B cell (primary cell): ENCODE measurements around the gene BTAF1. TPM values are rescaled to one million over a fixed set of nuclear protein-coding genes. Genes with fewer than 3 reads are reported as not detected.
"Not testable (repeated sequence)": the region's sequence is repeated elsewhere in the genome, so short reads cannot be mapped to it uniquely, and the experiment has no call there.

ENCODE experiments used
- ATAC-seq: fragments of 200-7000 bp; cut with Tn5 transposase; one replicate; pipeline ENCODE4 v1.10.0; 2021; ENCODE audit warnings: low read depth, mild to moderate bottlenecking, moderate number of reproducible peaks, moderate library complexity
- CTCF ChIA-PET: fragments of 350-600 bp; sonication (Branson Sonifier 250); formaldehyde crosslinking; loops from one replicate; lab custom pipeline; 2021; ENCODE audit warnings: antibody characterized with exemption, inconsistent platforms; lab: Charles Lee
- POLR2A ChIA-PET: fragments of 350-600 bp; sonication (Branson Sonifier 250); formaldehyde crosslinking; loops from one replicate; lab custom pipeline; 2021; ENCODE audit warnings: antibody characterized with exemption; lab: Charles Lee
- DNase-seq: peaks from one replicate; pipeline ENCODE4 v3.0.0; 2013
- H2AFZ ChIP-seq: 2 replicates; pipeline ENCODE4 v1.6.1; 2012; ENCODE audit warnings: mild to moderate bottlenecking, low read depth, low read length; ENCODE audit not compliant: insufficient read depth, poor library complexity, severe bottlenecking
- H3K27ac ChIP-seq, 2 donors: 1 replicate in 1 of 2; 2 replicates in 1 of 2; pipeline ENCODE4 v1.5.1; 2012 to 2013; ENCODE audit warnings: low read length in 2 of 2, mild to moderate bottlenecking in 2 of 2, moderate library complexity in 1 of 2
- H3K27me3 ChIP-seq, 4 experiments: fragments of 200-600 bp in 1 of 4; sonication (generic) in 1 of 4; replicated peaks in 1 of 4; 1 replicate in 2 of 4; 2 replicates in 2 of 4; pipeline versions ENCODE4 v1.6.1 to v1.7.0; 2013 to 2016; ENCODE audit warnings: low read length in 3 of 4, mild to moderate bottlenecking in 2 of 4, mixed read lengths in 1 of 4, moderate library complexity in 1 of 4; ENCODE audit not compliant: insufficient read depth in 4 of 4, control insufficient read depth in 3 of 4; ENCODE audit errors: control extremely low read depth in 1 of 4
- H3K36me3 ChIP-seq, 2 experiments: replicated peaks in 1 of 2; 1 replicate in 1 of 2; 2 replicates in 1 of 2; pipeline versions ENCODE4 v1.6.1 to v1.7.1; 2013; ENCODE audit warnings: low read length in 1 of 2; ENCODE audit not compliant: insufficient read depth in 2 of 2, control insufficient read depth in 1 of 2; ENCODE audit errors: control extremely low read depth in 1 of 2, extremely low read depth in 1 of 2
- H3K4me1 ChIP-seq, 2 donors: fragments of 200-600 bp in 1 of 2; sonication (generic) in 1 of 2; 1 replicate in 1 of 2; 2 replicates in 1 of 2; pipeline versions ENCODE4 v1.5.1 to v1.6.1; 2013 to 2017; ENCODE audit warnings: low read length in 2 of 2; ENCODE audit not compliant: control insufficient read depth in 2 of 2, insufficient read depth in 2 of 2
- H3K4me2 ChIP-seq: replicated peaks from 2 replicates; pipeline ENCODE3; 2012; ENCODE audit warnings: mild to moderate bottlenecking, low read depth, low read length; ENCODE audit not compliant: poor library complexity, severe bottlenecking
- H3K4me3 ChIP-seq, 5 experiments: fragments of 200-600 bp in 1 of 5; sonication (generic) in 1 of 5; 1 replicate in 3 of 5; 2 replicates in 2 of 5; pipeline versions ENCODE4 v1.5.1 to v1.7.0; 2011 to 2016; ENCODE audit warnings: low read length in 4 of 5, mild to moderate bottlenecking in 4 of 5, low read depth in 2 of 5, control low read depth in 1 of 5, moderate library complexity in 1 of 5; ENCODE audit not compliant: insufficient read depth in 1 of 5; ENCODE audit errors: control extremely low read depth in 1 of 5, extremely low read depth in 1 of 5
- H3K79me2 ChIP-seq: fragments of 200-600 bp; sonication (generic); one replicate; pipeline ENCODE4 v1.6.0; 2016; ENCODE audit warnings: low read length; ENCODE audit not compliant: control insufficient read depth, insufficient read depth
- H3K9ac ChIP-seq: fragments of 200-600 bp; sonication (generic); 2 replicates; pipeline ENCODE4 v1.6.1; 2017; ENCODE audit warnings: mild to moderate bottlenecking, low read length, moderate library complexity
- H3K9me3 ChIP-seq, 3 donors: one replicate each; pipeline versions ENCODE4 v1.6.1 to v1.7.1; 2013; ENCODE audit warnings: low read length in 2 of 3; ENCODE audit not compliant: control insufficient read depth in 2 of 3, insufficient read depth in 1 of 3; ENCODE audit errors: control extremely low read depth in 1 of 3
- H4K20me1 ChIP-seq: 2 replicates; pipeline ENCODE4 v1.6.0; 2012; ENCODE audit warnings: mild to moderate bottlenecking, low read length; ENCODE audit not compliant: insufficient read depth, control insufficient read depth, poor library complexity, severe bottlenecking
- H3K27ac Mint-ChIP-seq: one replicate; pipeline ENCODE4 v1.8.0; 2021; ENCODE audit warnings: mixed read lengths
- H3K27me3 Mint-ChIP-seq: one replicate; pipeline ENCODE4 v1.8.0; 2021; ENCODE audit warnings: mixed read lengths
- H3K4me1 Mint-ChIP-seq: one replicate; pipeline ENCODE4 v1.8.0; 2021; ENCODE audit warnings: mixed read lengths
- H3K4me3 Mint-ChIP-seq: one replicate; pipeline ENCODE4 v1.8.0; 2021; ENCODE audit warnings: mixed read lengths
- H3K9me3 Mint-ChIP-seq: one replicate; pipeline ENCODE4 v1.8.0; 2022; ENCODE audit warnings: mixed read lengths; ENCODE audit not compliant: insufficient read depth
- CTCF ChIP-seq: fragments of 200-600 bp; IDR thresholded peaks from one replicate; pipeline ENCODE4 v1.8.0; 2022; ENCODE audit warnings: antibody characterized with exemption, mild to moderate bottlenecking
- EZH2 ChIP-seq: IDR thresholded peaks from 2 replicates; pipeline ENCODE4 v1.6.1; 2012; ENCODE audit warnings: borderline replicate concordance, low read depth, mild to moderate bottlenecking, moderate library complexity, low read length; ENCODE audit not compliant: insufficient read depth, poor library complexity, severe bottlenecking
- WGBS: methylation state at CpG from one replicate; pipeline ENCODE4 v1.1.5; 2013; ENCODE audit warnings: missing lambda C conversion rate; ENCODE audit not compliant: insufficient coverage; 5-methylcytosine and 5-hydroxymethylcytosine counted together
- intact Hi-C: fragments of 100-400 bp; cut with micrococcal nuclease; formaldehyde crosslinking; loops from one replicate; pipeline ENCODE4 v1.10.0; 2022
- polyA plus RNA-seq: library from polyadenylated mRNA; depleted of rRNA; stranded (reverse); fragments of >200 nt; gene quantifications from 2 replicates; pipeline ENCODE4 v1.2.3, GENCODE V29; 2012
- total RNA-seq, 2 donors: library from RNA; stranded (reverse); fragments of 120-200 nt in 1 of 2; gene quantifications; 1 replicate in 1 of 2; 2 replicates in 1 of 2; pipeline versions ENCODE4 v1.2.3 to v1.2.4, GENCODE V29; 2013 to 2022

The BTAF1 gene
- total and polyA plus RNA-seq, 2 donors (not counting 1 experiment from before 2014, with no cell fraction given) = 58.2 to 78.1 TPM

GRCh38 chr10:92027141-92027540 is 103.6 kb downstream of the BTAF1 start:
- H3K9me3 ChIP-seq = no peaks in the 10 kb centered on the region
- DNase-seq (no peak), ATAC-seq (no peak)
- ChIA-PET CTCF (no interaction called here), POLR2A (no interaction called here)
- H3K79me2 ChIP-seq = no peaks in the 10 kb centered on the region
- no peak overlapping the region for H3K27ac ChIP-seq
- no peaks in the 10 kb centered on the region for H3K27me3 ChIP-seq
- H3K4me3 Mint-ChIP-seq = no peak overlapping the region
- H3K27me3 Mint-ChIP-seq = no peaks in the 10 kb centered on the region
- H3K27ac Mint-ChIP-seq = no peak overlapping the region
- no peak overlapping the region for H2AFZ ChIP-seq
- no peak overlapping the region for H3K9ac ChIP-seq
- intact Hi-C loops = no loop called here
- peaks cover 15 to 80% of the 10 kb centered on the region in 2 experiments for H3K36me3 ChIP-seq
- no peaks in the 10 kb centered on the region for H3K4me1 ChIP-seq
- H3K9me3 Mint-ChIP-seq = no peaks in the 10 kb centered on the region
- no peaks in the 10 kb centered on the region for H3K4me1 Mint-ChIP-seq
- TF ChIP-seq EZH2 (no peak), CTCF (no peak)
- no peak overlapping the region for H3K4me3 ChIP-seq
- 94% methylated on average over 4 of the region's 4 CpGs for WGBS
- no peak overlapping the region for H3K4me2 ChIP-seq
- H4K20me1 ChIP-seq = no peaks in the 10 kb centered on the region

- Histone ChIP-seq H3K79me2 (no peaks in the 10 kb centered on the region), H2AFZ (no peak overlapping the region), H3K9me3 (no peaks in the 10 kb centered on the region), H4K20me1 (no peaks in the 10 kb centered on the region), H3K27me3 (no peaks in the 10 kb centered on the region), H3K27ac (no peak overlapping the region), H3K36me3 (peaks cover 11 to 43% of the 10 kb centered on the region in 2 experiments), H3K9ac (no peak overlapping the region), H3K4me2 (no peak overlapping the region), H3K4me1 (no peaks in the 10 kb centered on the region), H3K4me3 (no peak overlapping the region)
- no peak for ATAC-seq
- CTCF ChIA-PET = no interaction called here
- WGBS = 100% methylated on average over 1 of the region's 3 CpGs
- TF ChIP-seq CTCF = no peak
- TF ChIP-seq EZH2 = no peak
- no peak for DNase-seq
- no peak overlapping the region for H3K27ac Mint-ChIP-seq
- no peak overlapping the region for H3K4me3 Mint-ChIP-seq
- H3K27me3 Mint-ChIP-seq = no peaks in the 10 kb centered on the region
- no peaks in the 10 kb centered on the region for H3K4me1 Mint-ChIP-seq
- intact Hi-C loops = no loop called here
- H3K9me3 Mint-ChIP-seq = no peaks in the 10 kb centered on the region
- POLR2A ChIA-PET = no interaction called here
Measured at GRCh38 chr10:92031580-92031979, 108.0 kb downstream of the BTAF1 start.

- CTCF ChIA-PET, H2AFZ ChIP-seq, H3K9me3 ChIP-seq, H3K4me3 Mint-ChIP-seq, H3K27me3 Mint-ChIP-seq, POLR2A ChIA-PET, H3K79me2 ChIP-seq, H3K27ac ChIP-seq, H3K9me3 Mint-ChIP-seq, H3K27ac Mint-ChIP-seq, H3K9ac ChIP-seq, H3K4me3 ChIP-seq, H3K27me3 ChIP-seq, H3K4me2 ChIP-seq, H3K4me1 ChIP-seq, ATAC-seq, H3K4me1 Mint-ChIP-seq, H4K20me1 ChIP-seq, intact Hi-C loops, DNase-seq: not testable (repeated sequence)
- peaks cover 10 to 30% of the 10 kb centered on the region in 2 experiments for H3K36me3 ChIP-seq
- 100% methylated on average over 1 of the region's 3 CpGs for WGBS
Measured at GRCh38 chr10:92033070-92033469, 109.5 kb downstream of the BTAF1 start.
